Naive thymus-derived CD8-positive, alpha-beta T cell (primary cell): ENCODE results near the gene BMP15. TPM values are rescaled to one million over a fixed set of nuclear protein-coding genes. Genes with fewer than 3 reads are reported as not detected.

Experiments used
- ATAC-seq, 2 donors: fragments of 150-1000 bp; cut with Tn5 transposase in 1 of 2; sonication (Bioruptor Pico), chemical (Tn5 transposase) in 1 of 2; 1 replicate in 1 of 2; 2 replicates in 1 of 2; pipeline ENCODE4 v1.10.0; 2021; ENCODE audit warnings: mild to moderate bottlenecking in 2 of 2, moderate library complexity in 2 of 2
- POLR2A ChIA-PET: fragments of 350-600 bp; sonication (Branson Sonifier 250); formaldehyde crosslinking; loops from one replicate; lab custom pipeline; 2021; ENCODE audit warnings: antibody characterized with exemption; lab: Charles Lee
- DNase-seq, 10 donors: peaks; one replicate each; pipeline versions ENCODE4 v3.0.0 to v3.0.0-alpha.2; 2020 to 2022
- H3K27ac Mint-ChIP-seq, 10 donors: one replicate each; pipeline ENCODE4 v1.8.0; 2020 to 2022; ENCODE audit warnings: mild to moderate bottlenecking in 10 of 10, mixed read lengths in 10 of 10, moderate library complexity in 4 of 10, inconsistent platforms in 1 of 10
- H3K27me3 Mint-ChIP-seq, 5 donors: one replicate each; pipeline ENCODE4 v1.8.0; 2021 to 2022; ENCODE audit warnings: mixed read lengths in 5 of 5
- H3K36me3 Mint-ChIP-seq, 3 donors: one replicate each; pipeline ENCODE4 v1.8.0; 2020 to 2022; ENCODE audit warnings: mixed read lengths in 3 of 3, mild to moderate bottlenecking in 2 of 3, inconsistent platforms in 1 of 3
- H3K4me1 Mint-ChIP-seq, 4 donors: one replicate each; pipeline ENCODE4 v1.8.0; 2021 to 2022; ENCODE audit warnings: mixed read lengths in 4 of 4
- H3K4me3 Mint-ChIP-seq, 10 donors: one replicate each; pipeline ENCODE4 v1.8.0; 2020 to 2022; ENCODE audit warnings: mild to moderate bottlenecking in 10 of 10, mixed read lengths in 10 of 10, moderate library complexity in 6 of 10, inconsistent platforms in 1 of 10
- H3K9me3 Mint-ChIP-seq, 9 donors: one replicate each; pipeline ENCODE4 v1.8.0; 2020 to 2022; ENCODE audit warnings: mixed read lengths in 9 of 9, mild to moderate bottlenecking in 3 of 9, inconsistent platforms in 1 of 9, moderate library complexity in 1 of 9
- polyA plus RNA-seq, 3 donors: library from polyadenylated mRNA; unstranded; fragments of 300-500 nt; fragmentation: Illumina TruSeq; gene quantifications; one replicate each; pipeline ENCODE4 v1.2.3, GENCODE V29; 2021
- total RNA-seq, 8 experiments: library from RNA in 2 of 8; stranded (reverse) in 2 of 8; gene quantifications; one replicate each; pipeline ENCODE4 v1.2.3 and lab custom pipeline; 2021 to 2026

BMP15 gene
- total and polyA plus RNA-seq, 5 experiments from 2014 or later = not detected

GRCh38 chrX:50920132-50920531 is 9.6 kb downstream of the BMP15 start:
- DNase-seq (no peak), ATAC-seq (no peak)
- POLR2A ChIA-PET = no interaction called here

GRCh38 chrX:50927127-50927526 is 16.6 kb downstream of the BMP15 start:
- Mint-ChIP-seq H3K4me1 (no peaks in the 10 kb centered on the region), H3K4me3 (no peak overlapping the region), H3K27me3 (peaks cover 0 to 3% (median 0%) of the 10 kb centered on the region in 5 donors), H3K36me3 (no peaks in the 10 kb centered on the region), H3K9me3 (peaks cover 0 to 6% (median 0%) of the 10 kb centered on the region in 9 donors), H3K27ac (no peak overlapping the region)
- ATAC-seq (no peak), DNase-seq (no peak)
- POLR2A ChIA-PET = no interaction called here

More at GRCh38 chrX:50920132-50920531, 9.6 kb downstream of the BMP15 start:
- Mint-ChIP-seq H3K9me3 (peaks cover 0 to 6% (median 0%) of the 10 kb centered on the region in 9 donors), H3K36me3 (no peaks in the 10 kb centered on the region), H3K4me3 (no peak overlapping the region), H3K27me3 (peaks cover 0 to 3% (median 0%) of the 10 kb centered on the region in 5 donors), H3K27ac (no peak overlapping the region), H3K4me1 (no peaks in the 10 kb centered on the region)

DNA sequence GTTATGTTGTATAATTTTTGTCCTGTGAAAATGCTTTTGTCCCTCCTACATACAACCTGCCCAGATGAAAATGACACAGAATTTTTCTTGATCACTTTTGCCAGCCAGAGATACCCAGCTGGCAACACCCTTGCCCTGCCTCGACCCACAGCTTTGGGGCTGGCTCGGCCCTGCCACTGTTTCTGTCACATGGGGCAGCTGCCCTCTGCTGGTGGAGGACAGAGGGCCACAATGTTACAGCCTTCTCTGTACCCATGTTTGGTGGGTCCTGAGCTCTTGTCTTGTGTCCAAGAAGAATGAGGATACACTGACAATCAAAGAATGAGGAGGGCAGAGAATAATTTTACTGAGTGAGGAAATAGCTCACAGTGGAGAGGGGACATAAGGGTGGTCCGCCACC is 31.1 kb downstream of the BMP15 start:
- Mint-ChIP-seq H3K36me3 (no peaks in the 10 kb centered on the region), H3K9me3 (no peaks in the 10 kb centered on the region), H3K27me3 (peaks cover 0 to 10% (median 0%) of the 10 kb centered on the region in 5 donors), H3K4me1 (peaks cover 0 to 2% (median 0%) of the 10 kb centered on the region in 4 donors), H3K4me3 (no peak overlapping the region), H3K27ac (no peak overlapping the region)
- POLR2A ChIA-PET = no interaction called here
- no peak for ATAC-seq
- DNase-seq = peak in 1 of 10 donors; percentile 0

- Mint-ChIP-seq H3K9me3 (no peaks in the 10 kb centered on the region), H3K4me1 (peaks cover 0 to 2% (median 0%) of the 10 kb centered on the region in 4 donors), H3K4me3 (no peak overlapping the region), H3K27me3 (peaks cover 0 to 10% (median 0%) of the 10 kb centered on the region in 5 donors), H3K36me3 (no peaks in the 10 kb centered on the region), H3K27ac (no peak overlapping the region)
- DNase-seq (no peak), ATAC-seq (no peak)
- POLR2A ChIA-PET = no interaction called here
Measured at GRCh38 chrX:50942471-50942870, 31.9 kb downstream of the BMP15 start.

- ATAC-seq = no peak
- no peak overlapping the region for H3K4me3 Mint-ChIP-seq
Measured at GRCh38 chrX:50952406-50952805, 41.9 kb downstream of the BMP15 start.

DNA sequence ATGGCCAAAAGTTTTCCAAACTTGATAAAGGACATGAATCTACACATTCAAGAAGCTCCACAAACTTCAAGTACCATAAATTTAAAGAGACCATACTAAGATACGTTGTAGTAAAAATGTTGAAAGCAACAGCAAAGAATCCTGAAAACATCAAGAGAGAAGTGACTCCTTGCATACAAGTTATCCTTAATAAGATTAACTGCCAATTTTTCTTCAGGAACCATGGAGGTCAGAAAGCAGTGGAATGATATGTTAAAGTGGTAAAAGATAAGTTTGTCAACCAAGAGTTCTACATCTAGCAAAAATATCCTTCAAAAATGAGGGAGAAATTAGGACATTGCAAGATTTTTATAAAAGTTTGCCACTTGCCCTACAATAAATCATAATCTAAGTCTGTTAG is 43.3 kb downstream of the BMP15 start:
- Mint-ChIP-seq H3K9me3 (peaks cover 0 to 10% (median 2%) of the 10 kb centered on the region in 9 donors), H3K36me3 (peaks cover 0 to 13% (median 0%) of the 10 kb centered on the region in 3 donors), H3K27me3 (peaks cover 4 to 8% (median 6%) of the 10 kb centered on the region in 5 donors), H3K27ac (no peak overlapping the region), H3K4me3 (no peak overlapping the region), H3K4me1 (no peaks in the 10 kb centered on the region)
- no peak for ATAC-seq
- POLR2A ChIA-PET = no interaction called here
- no peak for DNase-seq

More at GRCh38 chrX:50952406-50952805, 41.9 kb downstream of the BMP15 start:
- Mint-ChIP-seq H3K36me3 (peaks cover 0 to 13% (median 0%) of the 10 kb centered on the region in 3 donors), H3K9me3 (peaks cover 0 to 10% (median 2%) of the 10 kb centered on the region in 9 donors), H3K27ac (no peak overlapping the region), H3K4me1 (no peaks in the 10 kb centered on the region), H3K27me3 (peaks cover 4 to 8% (median 8%) of the 10 kb centered on the region in 5 donors)
- DNase-seq = no peak
- POLR2A ChIA-PET = no interaction called here

DNA sequence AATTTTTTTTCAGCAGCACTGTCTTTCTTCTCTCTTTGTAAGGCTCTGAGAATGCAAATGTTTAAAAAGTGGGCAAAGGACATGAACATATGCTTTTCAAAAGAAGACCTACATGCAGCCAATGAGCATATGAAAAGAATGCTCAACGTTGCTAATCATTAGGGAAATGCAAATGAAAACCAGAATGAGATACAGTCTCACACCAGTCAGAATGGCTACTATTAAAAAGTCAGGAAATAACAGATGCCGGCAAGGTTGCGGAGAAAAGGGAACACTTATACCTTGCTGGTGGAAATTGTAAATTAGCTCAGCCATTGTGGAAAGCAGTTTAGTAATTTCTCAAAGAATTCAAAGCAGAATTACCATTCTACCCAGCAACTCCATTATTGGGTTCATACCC is 51.6 kb downstream of the BMP15 start:
- no peak for ATAC-seq
- Mint-ChIP-seq H3K9me3 (no peaks in the 10 kb centered on the region), H3K4me1 (no peaks in the 10 kb centered on the region), H3K4me3 (no peak overlapping the region), H3K27ac (no peak overlapping the region), H3K27me3 (no peaks in the 10 kb centered on the region), H3K36me3 (no peaks in the 10 kb centered on the region)
- DNase-seq = no peak
- POLR2A ChIA-PET = no interaction called here

- Mint-ChIP-seq H3K9me3 (no peaks in the 10 kb centered on the region), H3K36me3 (no peaks in the 10 kb centered on the region), H3K4me1 (no peaks in the 10 kb centered on the region), H3K27me3 (no peaks in the 10 kb centered on the region), H3K4me3 (no peak overlapping the region), H3K27ac (no peak overlapping the region)
- ATAC-seq (no peak), DNase-seq (no peak)
- POLR2A ChIA-PET = no interaction called here
Measured at GRCh38 chrX:50963842-50964241, 53.3 kb downstream of the BMP15 start.

Other genes with a start within 250 kb of the BMP15 start
- gene SHROOM4, start 96.5 kb upstream of the BMP15 start, total RNA-seq = not detected
- gene SHROOM4, start 96.5 kb upstream of the BMP15 start, polyA plus RNA-seq = not detected